Mucosa of descending colon (tissue), 3 donors: ENCODE measurements around the gene SPSB1. TPM values are rescaled to one million over a fixed set of nuclear protein-coding genes. Genes with fewer than 3 reads are reported as not detected.

Experiments
- ATAC-seq: fragments of 200-7000 bp; cut with Tn5 transposase; one replicate; pipeline ENCODE4 v1.9.1; 2020; ENCODE audit warnings: mild to moderate bottlenecking, moderate library complexity
- DNase-seq, 3 donors: peaks; one replicate each; pipeline ENCODE4 v3.0.0-alpha.2; 2020
- H3K36me3 ChIP-seq: fragments of 200-600 bp; one replicate; pipeline ENCODE4 v1.8.0; 2021; ENCODE audit warnings: low read depth, mild to moderate bottlenecking
- H3K4me1 ChIP-seq: fragments of 200-600 bp; one replicate; pipeline ENCODE4 v1.8.0; 2021; ENCODE audit warnings: low read depth, mild to moderate bottlenecking
- H3K4me3 ChIP-seq: fragments of 200-600 bp; one replicate; pipeline ENCODE4 v1.8.0; 2021; ENCODE audit warnings: mild to moderate bottlenecking
- H3K9me3 ChIP-seq: fragments of 200-600 bp; one replicate; pipeline ENCODE4 v1.8.0; 2021; ENCODE audit warnings: mild to moderate bottlenecking
- CTCF ChIP-seq: fragments of 200-600 bp; IDR thresholded peaks from one replicate; pipeline ENCODE4 v1.8.0; 2022; ENCODE audit warnings: antibody characterized with exemption, mild to moderate bottlenecking
- intact Hi-C, 2 donors: fragments of 100-400 bp; cut with DNase I in 1 of 2; cut with micrococcal nuclease in 1 of 2; formaldehyde crosslinking; loops; one replicate each; pipeline versions ENCODE4 v1.11.0 to v1.11.1; 2022; cut with DNase I, micrococcal nuclease
- total RNA-seq, 3 donors: library from RNA; stranded (reverse); fragmentation: NEBNext Ultra II Directional in 2 of 3; extraction: Animal tissue kit (Norgen Biotek cat#: 25700) in 2 of 3; gene quantifications; one replicate each; pipeline versions ENCODE4 v1.2.1 to v1.2.4, GENCODE V29; 2021 to 2023
- donor health status: DM: no; HTN: no; CAD: no; lungs with moderate emphysema.
- donor health status: DM: no; HTN: no; CAD: no.
- donor health status: DM: no; HTN: yes; CAD: no.

Gene SPSB1
- total RNA-seq, 3 donors from 2014 or later = 22.1 to 35.5 (median 26.1) TPM

- Histone ChIP-seq H3K9me3 (no peaks in the 10 kb centered on the region), H3K4me1 (peaks cover 12% of the 10 kb centered on the region), H3K4me3 (no peak overlapping the region), H3K36me3 (no peaks in the 10 kb centered on the region)
- DNase-seq (no peak), ATAC-seq (no peak)
- TF ChIP-seq CTCF = no peak
- intact Hi-C loops = no loop called here
These were observed 59.9 kb downstream of the SPSB1 start for GRCh38 chr1:9352377-9353134.

DNA sequence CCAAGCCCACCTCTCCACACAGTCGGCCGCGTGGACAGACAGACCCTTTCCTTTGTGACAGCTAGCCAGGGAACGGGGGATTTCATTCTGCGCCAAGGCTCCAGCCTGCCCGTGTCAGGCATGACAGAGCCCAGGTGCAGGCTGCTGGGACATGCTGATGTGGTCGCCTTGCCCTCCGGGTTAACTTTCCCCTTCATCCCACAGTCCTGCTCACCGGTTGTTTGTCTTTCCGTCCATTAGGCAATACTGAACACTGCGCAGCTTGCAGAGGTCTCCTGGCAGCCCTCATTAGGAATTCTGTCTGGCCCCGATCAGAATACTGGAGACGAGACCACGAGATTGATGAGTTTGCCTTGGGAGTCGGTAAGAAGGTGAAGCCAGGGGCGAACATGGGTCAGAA, 62.8 kb downstream of the SPSB1 start:
- no peaks in the 10 kb centered on the region for H3K9me3 ChIP-seq
- DNase-seq = no peak
- no peaks in the 10 kb centered on the region for H3K36me3 ChIP-seq
- no peak overlapping the region for H3K4me3 ChIP-seq
- TF ChIP-seq CTCF = no peak
- peaks cover 5% of the 10 kb centered on the region for H3K4me1 ChIP-seq
- intact Hi-C loops = no loop called here
- no peak for ATAC-seq

DNA sequence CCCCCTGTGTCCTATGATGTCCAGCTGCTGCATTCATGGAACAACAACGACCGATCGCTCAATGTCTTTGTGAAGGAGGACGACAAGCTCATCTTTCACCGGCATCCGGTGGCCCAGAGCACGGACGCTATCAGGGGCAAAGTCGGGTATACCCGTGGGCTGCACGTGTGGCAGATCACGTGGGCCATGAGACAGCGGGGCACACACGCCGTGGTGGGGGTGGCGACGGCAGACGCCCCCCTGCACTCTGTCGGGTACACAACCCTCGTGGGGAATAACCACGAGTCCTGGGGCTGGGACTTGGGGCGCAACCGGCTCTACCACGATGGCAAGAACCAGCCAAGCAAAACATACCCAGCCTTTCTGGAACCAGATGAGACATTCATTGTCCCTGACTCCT, 63.3 kb downstream of the SPSB1 start:
- no peak for TF ChIP-seq CTCF
- intact Hi-C loops = no loop called here

GRCh38 chr1:9356829-9357466, 64.3 kb downstream of the SPSB1 start:
- no peak for TF ChIP-seq CTCF
- H3K36me3 ChIP-seq = no peaks in the 10 kb centered on the region
- no peaks in the 10 kb centered on the region for H3K9me3 ChIP-seq
- no peak overlapping the region for H3K4me3 ChIP-seq
- DNase-seq = no peak
- intact Hi-C loops = no loop called here
- peaks cover 4% of the 10 kb centered on the region for H3K4me1 ChIP-seq
- ATAC-seq = no peak

More for the DNA sequence above, 63.3 kb downstream of the SPSB1 start:
- no peak overlapping the region for H3K4me3 ChIP-seq
- H3K36me3 ChIP-seq = no peaks in the 10 kb centered on the region
- no peak for DNase-seq
- no peaks in the 10 kb centered on the region for H3K9me3 ChIP-seq
- peaks cover 5% of the 10 kb centered on the region for H3K4me1 ChIP-seq
- no peak for ATAC-seq

GRCh38 chr1:9357958-9358357, 65.3 kb downstream of the SPSB1 start:
- ATAC-seq (no peak), DNase-seq (no peak)
- Histone ChIP-seq H3K4me1 (no peaks in the 10 kb centered on the region), H3K9me3 (no peaks in the 10 kb centered on the region), H3K36me3 (no peaks in the 10 kb centered on the region), H3K4me3 (no peak overlapping the region)
- intact Hi-C loops = no loop called here
- TF ChIP-seq CTCF = no peak
